ENCODE measurements around the gene PRKAG2.

The PRKAG2 gene

DNA sequence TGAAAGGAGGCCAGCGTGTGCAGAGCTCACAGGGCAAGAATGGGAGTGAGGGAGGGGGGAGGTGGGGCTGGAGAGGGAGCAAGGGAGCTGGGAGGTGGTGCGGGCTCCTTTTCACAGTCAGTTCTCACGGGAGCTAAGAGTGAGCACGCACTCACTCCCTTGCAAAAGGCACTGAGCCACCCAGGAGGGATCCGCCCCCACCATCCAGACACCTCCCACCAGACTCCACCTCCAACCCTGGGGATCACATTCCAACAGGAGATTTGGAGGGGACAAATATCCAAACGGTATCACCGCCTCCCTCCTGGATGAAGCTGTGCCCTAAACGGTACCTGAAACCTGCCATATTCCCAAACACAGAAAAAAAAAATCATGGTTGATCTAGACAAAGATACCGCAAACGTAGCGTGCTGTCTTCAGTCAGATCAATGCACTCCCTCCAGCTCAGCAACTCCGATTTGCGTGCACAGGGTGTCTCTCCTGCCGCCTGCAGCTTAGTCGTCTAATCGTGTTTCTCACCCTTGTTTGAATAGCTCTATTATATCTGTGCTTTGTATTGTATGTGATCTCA is 20.3 kb upstream of the PRKAG2 start:
- H3K27ac ChIP-seq = no peak overlapping the region
- H3K4me3 ChIP-seq = no peak overlapping the region
- no peaks in the 10 kb centered on the region for H3K9me3 ChIP-seq (ENCODE audit: low read depth, low read length)
- TF ChIP-seq POLR2AphosphoS5 (IDR thresholded peaks at IDR 0.05; ENCODE audit: borderline replicate concordance, low read depth, low read length) (no peak), FOXP2 (optimal IDR thresholded peaks at IDR 0.05; ENCODE audit: control extremely low read depth, extremely low read length, insufficient read depth) (no peak), EZH2 (IDR thresholded peaks at IDR 0.05) (no peak)
- no peaks in the 10 kb centered on the region for H3K36me3 ChIP-seq (ENCODE audit: insufficient read depth, low read length)
- DNase-seq (ENCODE audit: low read depth, low spot score) = no peak
- H3K9ac ChIP-seq (ENCODE audit: insufficient read length) = no peak overlapping the region

DNA sequence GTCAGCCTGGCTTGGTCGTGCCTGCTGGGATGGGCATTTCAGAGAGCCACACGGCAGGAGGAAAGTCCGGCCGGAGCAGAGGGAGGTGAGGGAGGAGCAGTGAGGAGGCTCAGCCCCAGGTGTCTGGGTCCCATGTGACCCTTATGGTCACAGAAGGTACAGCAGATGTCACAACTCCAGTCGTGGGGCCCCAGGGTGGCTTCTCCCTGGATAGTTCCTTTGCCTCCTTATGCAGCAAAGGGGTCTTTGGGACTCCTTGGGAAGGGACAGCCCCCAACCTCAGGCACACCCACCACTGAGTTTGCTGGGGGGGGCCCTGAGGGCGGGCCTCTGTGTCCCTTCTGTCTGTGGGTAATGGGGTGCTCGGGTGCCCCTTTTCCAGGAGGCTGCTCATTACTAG is 19.6 kb upstream of the PRKAG2 start:
- H3K27ac ChIP-seq = no peak overlapping the region
- TF ChIP-seq FOXP2 (optimal IDR thresholded peaks at IDR 0.05; ENCODE audit: control extremely low read depth, extremely low read length, insufficient read depth) (no peak), POLR2AphosphoS5 (IDR thresholded peaks at IDR 0.05; ENCODE audit: borderline replicate concordance, low read depth, low read length) (no peak), EZH2 (IDR thresholded peaks at IDR 0.05) (no peak)
- H3K9me3 ChIP-seq (ENCODE audit: low read depth, low read length) = no peaks in the 10 kb centered on the region
- H3K36me3 ChIP-seq (ENCODE audit: insufficient read depth, low read length) = no peaks in the 10 kb centered on the region
- no peak overlapping the region for H3K9ac ChIP-seq (ENCODE audit: insufficient read length)
- DNase-seq (ENCODE audit: low read depth, low spot score) = no peak
- H3K4me3 ChIP-seq = no peak overlapping the region

DNA sequence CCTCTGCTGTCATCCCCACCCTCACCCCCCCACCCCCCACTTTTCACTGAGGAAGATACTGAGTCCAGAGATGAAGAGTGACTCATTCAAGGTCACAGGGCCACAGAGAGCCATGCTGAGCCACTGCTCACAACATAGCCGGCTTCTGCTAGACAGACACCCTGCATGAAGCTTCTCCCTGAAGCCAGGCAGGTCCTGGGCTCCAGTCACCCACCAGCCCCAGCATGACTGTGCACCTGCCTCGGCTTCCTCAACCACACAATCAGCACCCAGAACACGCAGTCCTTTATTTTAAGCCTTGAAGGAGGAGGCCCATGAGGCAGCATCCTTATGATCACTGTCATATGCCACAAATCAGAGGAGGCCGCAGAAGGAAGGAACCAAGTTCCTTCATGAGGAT is 19.2 kb upstream of the PRKAG2 start:
- no peak for TF ChIP-seq EZH2 (IDR thresholded peaks at IDR 0.05)
- TF ChIP-seq FOXP2 (optimal IDR thresholded peaks at IDR 0.05; ENCODE audit: control extremely low read depth, extremely low read length, insufficient read depth) = no peak
- TF ChIP-seq POLR2AphosphoS5 (IDR thresholded peaks at IDR 0.05; ENCODE audit: borderline replicate concordance, low read depth, low read length) = no peak
- H3K36me3 ChIP-seq (ENCODE audit: insufficient read depth, low read length) = no peaks in the 10 kb centered on the region
- H3K9ac ChIP-seq (ENCODE audit: insufficient read length) = no peak overlapping the region
- no peak overlapping the region for H3K27ac ChIP-seq
- no peak for DNase-seq (ENCODE audit: low read depth, low spot score)
- no peak overlapping the region for H3K4me3 ChIP-seq
- H3K9me3 ChIP-seq (ENCODE audit: low read depth, low read length) = no peaks in the 10 kb centered on the region

DNA sequence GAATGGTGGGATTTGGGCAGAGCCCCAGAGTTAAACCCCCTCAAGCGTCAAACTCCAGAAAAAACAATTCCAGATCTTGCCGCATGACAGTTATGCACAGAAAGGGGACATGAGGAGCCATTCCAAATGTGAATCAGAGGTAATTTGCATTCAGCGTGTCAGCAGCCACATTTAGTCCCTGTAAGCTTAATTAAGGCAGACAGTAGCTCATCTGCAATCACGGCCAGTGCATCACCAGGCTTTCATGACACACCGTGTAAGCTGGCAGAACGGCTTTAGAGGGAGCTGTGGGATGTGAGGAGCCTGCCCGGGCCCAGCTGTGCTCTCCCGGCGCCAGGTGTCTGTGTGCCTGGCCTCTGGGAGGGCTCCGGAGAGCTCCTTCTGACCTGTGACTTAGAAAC is 18.7 kb upstream of the PRKAG2 start:
- Histone ChIP-seq H3K9me3 (ENCODE audit: low read depth, low read length) (no peaks in the 10 kb centered on the region), H3K36me3 (ENCODE audit: insufficient read depth, low read length) (no peaks in the 10 kb centered on the region), H3K4me3 (no peak overlapping the region), H3K9ac (ENCODE audit: insufficient read length) (no peak overlapping the region), H3K27ac (no peak overlapping the region)
- DNase-seq (ENCODE audit: low read depth, low spot score) = no peak
- TF ChIP-seq POLR2AphosphoS5 (IDR thresholded peaks at IDR 0.05; ENCODE audit: borderline replicate concordance, low read depth, low read length) = no peak
- TF ChIP-seq EZH2 (IDR thresholded peaks at IDR 0.05) = no peak
- TF ChIP-seq FOXP2 (optimal IDR thresholded peaks at IDR 0.05; ENCODE audit: control extremely low read depth, extremely low read length, insufficient read depth) = no peak

DNA sequence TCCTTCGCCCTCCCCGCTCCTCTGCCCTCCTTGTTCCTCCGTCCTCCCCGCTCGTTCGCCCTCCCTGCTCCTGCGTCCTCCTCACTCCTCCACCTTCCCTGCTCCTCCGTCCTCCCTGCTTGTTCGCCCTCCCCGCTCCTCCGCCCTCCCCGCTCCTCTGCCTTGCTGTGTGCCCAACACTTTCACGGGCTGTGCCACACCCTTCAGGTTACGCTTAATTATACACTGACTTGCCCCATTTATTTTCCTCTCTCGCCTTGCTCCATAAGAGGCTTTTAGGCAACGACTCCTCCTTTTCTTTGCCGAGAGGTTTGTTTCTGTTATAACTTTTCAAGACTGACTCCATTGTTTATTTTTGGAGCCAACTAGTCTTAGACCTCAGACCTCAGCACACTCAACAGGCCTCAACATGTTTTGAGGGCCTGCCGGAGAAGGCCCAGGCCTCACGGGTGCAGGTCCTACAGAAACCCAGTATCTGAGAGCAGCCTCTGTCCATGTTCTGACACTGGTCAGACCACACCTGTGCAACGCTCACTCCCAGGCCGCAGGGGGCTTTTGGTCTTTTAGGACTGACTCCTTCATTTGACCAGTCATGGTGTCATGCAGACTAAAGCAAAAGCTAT is 18.2 kb upstream of the PRKAG2 start:
- Histone ChIP-seq H3K4me3 (no peak overlapping the region), H3K36me3 (ENCODE audit: insufficient read depth, low read length) (no peaks in the 10 kb centered on the region), H3K9me3 (ENCODE audit: low read depth, low read length) (no peaks in the 10 kb centered on the region), H3K27ac (no peak overlapping the region), H3K9ac (ENCODE audit: insufficient read length) (no peak overlapping the region)
- no peak for DNase-seq (ENCODE audit: low read depth, low spot score)
- no peak for TF ChIP-seq EZH2 (IDR thresholded peaks at IDR 0.05)

DNA sequence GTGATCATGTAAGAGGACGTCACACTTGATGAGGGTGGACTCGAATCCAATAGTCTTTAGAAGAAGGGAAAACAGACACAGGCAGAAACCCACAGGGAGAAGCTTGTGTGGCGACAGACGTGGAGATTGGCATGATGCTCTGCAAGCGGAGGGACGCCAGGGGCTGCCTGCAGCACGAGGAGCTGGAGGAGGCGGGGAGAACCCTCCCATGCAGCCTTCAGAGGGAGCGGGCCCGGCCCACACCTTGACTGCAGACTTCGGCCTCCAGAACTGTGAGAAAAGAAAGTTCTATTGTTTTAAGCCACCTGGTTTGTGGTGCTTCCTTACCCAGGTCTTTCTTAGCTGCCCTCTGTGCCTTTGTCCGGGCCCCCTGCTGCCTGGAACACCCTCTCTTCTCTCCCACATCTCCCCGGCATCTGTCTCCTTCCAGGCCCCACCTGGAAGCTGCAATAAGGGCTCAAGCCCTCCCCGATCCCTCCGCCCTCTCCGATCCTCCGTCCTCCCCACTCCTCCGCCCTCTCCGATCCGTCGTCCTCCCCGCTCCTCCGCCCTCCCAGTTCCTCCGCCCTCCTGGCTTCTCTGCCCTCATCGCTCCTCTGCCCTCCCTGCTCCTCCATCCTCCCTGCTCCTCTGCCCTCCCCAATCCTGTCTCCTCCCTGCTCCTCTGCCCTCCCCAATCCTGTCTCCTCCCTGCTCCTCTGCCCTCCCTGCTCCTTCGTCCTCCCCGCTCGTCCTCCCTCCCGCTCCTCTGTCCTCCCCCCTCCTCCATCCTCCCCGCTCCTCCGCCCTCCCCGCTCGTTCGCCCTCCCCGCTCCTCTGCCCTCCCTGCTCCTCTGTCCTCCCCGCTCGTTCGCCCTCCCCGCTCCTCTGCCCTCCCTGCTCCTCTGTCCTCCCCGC is 17.4 kb upstream of the PRKAG2 start:
- H3K36me3 ChIP-seq (ENCODE audit: insufficient read depth, low read length) = no peaks in the 10 kb centered on the region
- no peak overlapping the region for H3K27ac ChIP-seq
- no peak overlapping the region for H3K4me3 ChIP-seq
- no peak overlapping the region for H3K9ac ChIP-seq (ENCODE audit: insufficient read length)
- TF ChIP-seq POLR2AphosphoS5 (IDR thresholded peaks at IDR 0.05; ENCODE audit: borderline replicate concordance, low read depth, low read length) (no peak), EZH2 (IDR thresholded peaks at IDR 0.05) (no peak), FOXP2 (optimal IDR thresholded peaks at IDR 0.05; ENCODE audit: control extremely low read depth, extremely low read length, insufficient read depth) (no peak)
- DNase-seq (ENCODE audit: low read depth, low spot score) = no peak
- H3K9me3 ChIP-seq (ENCODE audit: low read depth, low read length) = no peaks in the 10 kb centered on the region

DNA sequence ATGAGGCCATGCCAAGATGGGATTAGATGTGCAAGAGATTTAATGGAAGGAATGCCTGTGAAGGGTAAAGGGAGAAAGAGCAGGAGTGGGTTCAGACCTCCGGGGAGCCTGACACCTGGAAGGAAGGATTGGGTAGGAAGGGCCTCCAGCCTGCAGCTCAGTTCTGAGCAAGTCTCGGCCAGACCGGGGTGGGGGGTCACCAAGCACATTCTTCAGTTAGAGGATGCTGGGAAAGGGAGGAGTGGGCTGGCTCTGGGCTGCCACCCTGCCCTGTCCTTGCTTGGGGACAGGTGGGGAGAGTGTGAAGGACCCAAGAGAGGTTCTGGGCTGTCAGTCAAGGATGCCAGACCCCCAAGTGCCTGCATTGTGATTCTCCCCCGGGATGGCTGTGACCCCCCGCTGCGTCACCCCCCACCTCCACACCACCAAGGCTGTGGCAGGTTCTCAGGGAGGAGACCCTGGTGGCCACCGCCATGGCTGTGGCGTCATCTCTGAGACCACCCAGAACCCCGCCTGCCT is 16.5 kb upstream of the PRKAG2 start:
- TF ChIP-seq EZH2 (IDR thresholded peaks at IDR 0.05) = no peak
- no peak for TF ChIP-seq FOXP2 (optimal IDR thresholded peaks at IDR 0.05; ENCODE audit: control extremely low read depth, extremely low read length, insufficient read depth)
- TF ChIP-seq POLR2AphosphoS5 (IDR thresholded peaks at IDR 0.05; ENCODE audit: borderline replicate concordance, low read depth, low read length) = no peak
- Histone ChIP-seq H3K9ac (ENCODE audit: insufficient read length) (no peak overlapping the region), H3K27ac (no peak overlapping the region), H3K4me3 (no peak overlapping the region), H3K36me3 (ENCODE audit: insufficient read depth, low read length) (no peaks in the 10 kb centered on the region), H3K9me3 (ENCODE audit: low read depth, low read length) (no peaks in the 10 kb centered on the region)
- no peak for DNase-seq (ENCODE audit: low read depth, low spot score)

DNA sequence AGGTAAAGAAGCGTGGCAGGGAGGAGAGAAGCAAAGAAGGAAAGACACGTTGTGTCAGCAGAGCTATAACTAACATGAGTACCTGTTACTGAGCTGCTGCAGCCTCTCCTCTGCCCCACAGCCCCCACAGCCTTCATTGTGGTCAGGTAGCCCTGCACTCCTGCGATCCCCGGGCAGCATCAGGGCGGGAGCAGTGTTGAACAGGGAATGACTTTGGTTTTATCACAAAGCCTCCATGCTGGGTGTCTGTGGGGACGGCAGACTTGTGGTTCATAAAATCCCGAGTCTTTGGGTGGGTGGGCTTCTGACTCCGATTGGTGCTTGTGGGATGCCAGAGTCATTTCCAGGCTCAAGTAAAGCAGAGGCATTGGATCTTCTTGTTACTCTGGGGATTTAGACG is 14.8 kb upstream of the PRKAG2 start:
- no peak overlapping the region for H3K9ac ChIP-seq (ENCODE audit: insufficient read length)
- TF ChIP-seq POLR2AphosphoS5 (IDR thresholded peaks at IDR 0.05; ENCODE audit: borderline replicate concordance, low read depth, low read length) = no peak
- no peak overlapping the region for H3K4me3 ChIP-seq
- no peaks in the 10 kb centered on the region for H3K9me3 ChIP-seq (ENCODE audit: low read depth, low read length)
- no peak for DNase-seq (ENCODE audit: low read depth, low spot score)
- H3K36me3 ChIP-seq (ENCODE audit: insufficient read depth, low read length) = no peaks in the 10 kb centered on the region
- no peak overlapping the region for H3K27ac ChIP-seq

All from SK-N-MC (cell line).